HG03521 (cell line): ENCODE data around the gene BNIP5.

Experiments used
- ATAC-seq: cut with Tn5 transposase; IDR thresholded peaks from one replicate; pipeline ENCODE4 v1.9.1; 2021; ENCODE audit warnings: mild to moderate bottlenecking, moderate library complexity; ENCODE audit not compliant: unreplicated experiment

The BNIP5 gene

DNA sequence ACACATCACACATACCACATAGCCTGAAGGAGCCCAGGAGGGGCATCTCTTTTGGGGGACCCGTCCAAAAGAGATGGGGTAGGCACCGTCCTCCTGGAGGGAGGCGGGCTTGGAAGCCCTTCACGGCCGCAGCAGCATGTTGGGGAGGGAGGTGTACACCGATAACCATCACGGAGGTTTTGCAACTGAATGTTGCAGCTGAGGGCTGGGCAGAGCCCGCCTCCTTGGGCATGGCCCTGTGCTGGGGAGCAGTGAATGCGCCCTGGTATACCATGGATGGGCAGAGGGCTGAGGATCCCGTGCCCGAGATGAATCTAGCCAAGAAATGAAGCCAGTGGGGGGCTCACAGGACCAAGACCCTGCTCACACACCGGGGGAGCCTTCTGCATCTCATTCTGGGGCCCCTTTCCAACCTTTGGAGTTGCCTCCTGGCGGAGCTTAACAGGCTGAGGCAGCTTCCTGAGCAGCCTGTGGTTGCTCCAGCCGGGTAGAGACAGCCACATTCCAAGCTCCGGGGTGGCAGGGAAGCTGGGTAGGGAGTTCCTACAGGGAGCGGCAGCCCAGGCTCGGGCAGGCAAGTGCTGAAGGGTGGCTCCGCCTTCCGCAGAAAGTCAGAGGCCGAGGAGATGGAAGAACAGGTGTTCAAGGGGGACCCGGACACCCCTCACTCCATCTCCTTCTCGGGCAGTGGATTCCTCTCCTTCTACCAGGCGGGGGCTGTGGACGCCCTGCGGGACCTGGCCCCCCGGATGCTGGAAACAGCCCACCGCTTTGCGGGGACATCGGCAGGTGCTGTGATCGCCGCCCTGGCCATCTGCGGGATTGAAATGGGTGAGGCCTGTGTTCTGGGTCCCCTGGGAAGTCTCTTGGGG, 66.6 kb downstream of the BNIP5 start, which contains the start of gene PNPLA1:
TSS of gene PNPLA1 (plus strand) at position 227 of the 872 bp plus-strand sequence. CDS start at position 627, 400 bp downstream.
- ATAC-seq: no peak

DNA sequence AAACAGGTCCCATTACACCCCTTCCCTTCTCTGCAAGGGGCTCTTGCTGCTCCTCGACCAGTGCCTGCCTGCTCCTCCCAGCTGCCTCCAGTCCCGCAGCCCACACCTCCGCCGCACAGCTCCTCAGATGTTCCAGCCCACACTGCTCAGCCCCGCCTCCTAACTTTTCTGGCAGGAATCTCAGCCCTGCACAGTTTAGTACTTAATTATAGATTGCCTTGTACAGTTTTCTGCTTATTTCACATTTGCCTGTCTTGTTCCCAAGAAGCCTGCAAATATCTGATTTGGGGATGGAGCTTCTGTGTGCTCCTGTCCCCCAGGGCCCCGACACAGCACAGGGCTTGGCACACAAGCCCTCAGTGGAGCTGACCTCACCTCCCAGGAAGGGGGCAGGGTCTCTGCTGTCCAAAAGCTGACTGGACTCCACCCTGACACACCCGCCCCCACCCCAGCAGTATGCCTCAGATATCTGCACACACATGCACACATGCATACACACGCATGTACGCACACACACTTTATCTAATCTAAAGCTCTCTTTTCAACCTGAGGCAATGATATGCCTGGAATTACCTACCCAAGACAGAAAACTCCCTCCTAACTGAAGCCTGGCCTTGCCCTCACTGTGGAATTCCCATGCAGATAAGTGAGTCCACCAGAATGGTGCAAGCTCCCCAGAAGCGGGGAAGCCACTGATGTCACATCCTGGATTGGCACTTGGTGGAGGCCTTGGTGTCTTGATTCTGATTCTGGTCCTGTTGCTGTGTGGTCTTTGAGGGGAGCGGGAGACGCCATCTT, 68.0 kb downstream of the BNIP5 start:
- ATAC-seq: no peak

DNA sequence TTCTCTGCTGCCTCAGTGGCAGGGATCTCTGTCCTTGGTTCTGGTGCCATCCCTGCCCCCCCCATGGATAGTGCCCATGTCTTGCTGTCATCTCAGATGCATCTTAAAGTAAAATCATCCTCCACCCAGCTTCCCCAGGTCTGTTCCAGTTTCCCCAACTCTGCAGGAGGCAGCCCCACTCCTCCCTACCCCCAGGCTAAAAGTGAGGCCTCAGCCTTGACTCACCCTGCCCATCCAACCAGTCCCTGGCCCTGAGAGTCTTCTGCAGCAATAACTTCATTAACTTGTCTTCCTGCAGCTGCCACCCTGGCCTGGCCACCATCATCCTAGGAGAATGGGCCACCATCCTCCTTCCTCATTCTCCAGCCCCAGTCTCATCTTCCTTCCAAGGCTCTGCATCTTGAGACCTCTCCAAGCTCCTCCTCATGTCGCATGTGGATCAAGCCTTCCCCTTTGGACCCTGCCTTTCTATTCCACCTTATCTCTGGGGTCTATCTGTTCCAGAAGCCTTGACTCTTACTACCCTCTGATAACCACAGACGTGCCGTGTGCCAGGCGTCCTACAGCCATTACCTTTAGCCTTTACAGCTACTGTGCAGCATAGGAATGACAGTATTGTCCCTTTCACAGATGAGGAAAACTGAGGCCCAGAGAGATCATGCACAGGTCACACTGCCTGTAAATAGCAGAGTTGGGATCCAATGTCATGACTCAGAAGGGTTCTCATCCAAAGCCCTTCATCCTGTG, 68.8 kb downstream of the BNIP5 start:
- ATAC-seq: no peak

DNA sequence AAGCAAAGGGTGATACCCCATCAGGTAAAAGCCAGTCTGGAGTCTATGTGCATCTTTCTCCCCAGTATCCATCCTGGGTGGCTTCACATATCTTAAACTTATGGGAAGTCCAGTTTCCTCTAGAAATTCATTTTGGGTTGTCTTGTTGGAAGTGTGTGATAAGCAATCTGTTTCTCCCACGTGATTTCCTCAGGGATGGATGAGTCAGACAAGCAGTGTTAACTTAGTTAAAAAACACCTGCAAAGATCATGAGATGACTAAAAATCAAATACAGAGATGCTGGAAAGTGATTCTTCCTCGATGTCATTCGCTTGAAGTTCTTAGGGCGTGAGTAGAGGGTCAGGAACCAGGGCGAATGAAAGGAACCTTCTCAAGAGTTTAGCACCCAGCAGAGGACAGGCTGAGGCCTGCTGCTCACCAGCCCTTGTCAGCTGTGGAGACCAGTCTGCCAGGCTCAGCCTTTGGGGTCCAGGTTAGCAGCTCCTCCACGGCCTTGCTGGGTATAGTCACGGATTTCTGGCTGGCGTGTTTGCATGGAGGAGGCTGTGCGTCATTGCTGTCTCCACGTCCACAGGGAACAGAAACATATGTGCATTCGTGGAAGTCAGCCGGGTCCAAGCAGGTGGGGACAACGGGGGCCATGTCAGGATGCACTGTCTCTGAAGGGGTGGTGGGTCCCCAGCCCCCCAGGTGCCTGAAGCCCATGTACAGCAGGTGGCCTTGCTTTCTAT, 69.6 kb downstream of the BNIP5 start:
- ATAC-seq: no peak
